GM21360 (cell line): ENCODE results near the gene TMPRSS3.
"Not testable (repeated sequence)": the region's sequence is repeated elsewhere in the genome, so short reads cannot be mapped to it uniquely, and the experiment has no call there.

Experiments used
- ATAC-seq: cut with Tn5 transposase; IDR thresholded peaks from one replicate; pipeline ENCODE4 v1.9.1; 2021; ENCODE audit warnings: mild to moderate bottlenecking, moderate library complexity; ENCODE audit not compliant: unreplicated experiment

TMPRSS3 gene

GRCh38 chr21:42409366-42409765 lies 13.5 kb upstream of the TMPRSS3 start:
- ATAC-seq, result no peak

GRCh38 chr21:42408718-42409117 lies 12.9 kb upstream of the TMPRSS3 start:
- not testable (repeated sequence) for ATAC-seq

- ATAC-seq, result no peak
Measured at GRCh38 chr21:42407476-42407875, 11.6 kb upstream of the TMPRSS3 start.

- no peak for ATAC-seq
Measured at GRCh38 chr21:42406866-42407265, 11.0 kb upstream of the TMPRSS3 start.

GRCh38 chr21:42406201-42406621 lies 10.4 kb upstream of the TMPRSS3 start:
- ATAC-seq, result no peak

- no peak for ATAC-seq
Measured at GRCh38 chr21:42405064-42406013, 9.5 kb upstream of the TMPRSS3 start.

- ATAC-seq, result no peak
Measured at GRCh38 chr21:42404539-42404938, 8.7 kb upstream of the TMPRSS3 start.

GRCh38 chr21:42403611-42404231 lies 7.9 kb upstream of the TMPRSS3 start, which contains the start of gene UBASH3A:
Gene UBASH3A (plus strand): TSS chr21:42403902. CDS start chr21:42403946, 44 bp downstream.
- ATAC-seq, result no peak

GRCh38 chr21:42401820-42402251 lies 6.0 kb upstream of the TMPRSS3 start:
- ATAC-seq, result no peak

- no peak for ATAC-seq
Measured at GRCh38 chr21:42401154-42401553, 5.3 kb upstream of the TMPRSS3 start.

- ATAC-seq, result no peak
Measured at GRCh38 chr21:42400525-42400924, 4.7 kb upstream of the TMPRSS3 start.

GRCh38 chr21:42398436-42399028 lies 2.7 kb upstream of the TMPRSS3 start:
- no peak for ATAC-seq

- no peak for ATAC-seq
Measured at GRCh38 chr21:42397746-42398394, 2.0 kb upstream of the TMPRSS3 start.

GRCh38 chr21:42396799-42397745 lies 1.2 kb upstream of the TMPRSS3 start:
- ATAC-seq, result no peak

- no peak for ATAC-seq
Measured at GRCh38 chr21:42395302-42395701, 550 bp downstream of the TMPRSS3 start.

- ATAC-seq, result peak; percentile 5
Measured at GRCh38 chr21:42393443-42393950, 2.4 kb downstream of the TMPRSS3 start.

- peak; percentile 61 for ATAC-seq
Measured at GRCh38 chr21:42392731-42393442, 3.0 kb downstream of the TMPRSS3 start.

GRCh38 chr21:42391297-42391696 lies 4.6 kb downstream of the TMPRSS3 start:
- no peak for ATAC-seq

- no peak for ATAC-seq
Measured at GRCh38 chr21:42390696-42391095, 5.2 kb downstream of the TMPRSS3 start.
